GM19438 (cell line): ENCODE results near the gene CLSTN1.

Experiments used
- ATAC-seq: cut with Tn5 transposase; IDR thresholded peaks from one replicate; pipeline ENCODE4 v1.9.1; 2021; ENCODE audit warnings: low read depth; ENCODE audit not compliant: unreplicated experiment

CLSTN1 gene

DNA sequence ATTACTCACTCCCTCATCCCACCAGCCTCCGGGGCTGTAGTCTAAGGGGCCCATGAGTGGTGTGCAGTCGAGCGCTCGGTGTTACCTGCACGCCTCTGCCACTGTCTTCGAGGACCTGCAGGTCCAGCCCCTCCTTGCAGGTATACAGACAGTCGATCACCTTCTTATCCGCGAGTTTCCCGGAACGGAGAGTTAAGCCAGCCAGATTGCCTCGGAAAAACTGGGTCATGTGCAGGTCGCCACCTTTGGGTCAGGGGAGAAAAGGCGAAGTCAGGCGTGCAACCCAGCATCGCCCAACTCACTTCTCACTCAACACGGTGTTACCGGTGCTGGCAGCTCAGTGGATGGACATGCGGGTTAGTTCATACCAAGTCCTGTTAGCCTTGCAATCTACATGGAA is 88.0 kb downstream of the CLSTN1 start:
- no peak for ATAC-seq

DNA sequence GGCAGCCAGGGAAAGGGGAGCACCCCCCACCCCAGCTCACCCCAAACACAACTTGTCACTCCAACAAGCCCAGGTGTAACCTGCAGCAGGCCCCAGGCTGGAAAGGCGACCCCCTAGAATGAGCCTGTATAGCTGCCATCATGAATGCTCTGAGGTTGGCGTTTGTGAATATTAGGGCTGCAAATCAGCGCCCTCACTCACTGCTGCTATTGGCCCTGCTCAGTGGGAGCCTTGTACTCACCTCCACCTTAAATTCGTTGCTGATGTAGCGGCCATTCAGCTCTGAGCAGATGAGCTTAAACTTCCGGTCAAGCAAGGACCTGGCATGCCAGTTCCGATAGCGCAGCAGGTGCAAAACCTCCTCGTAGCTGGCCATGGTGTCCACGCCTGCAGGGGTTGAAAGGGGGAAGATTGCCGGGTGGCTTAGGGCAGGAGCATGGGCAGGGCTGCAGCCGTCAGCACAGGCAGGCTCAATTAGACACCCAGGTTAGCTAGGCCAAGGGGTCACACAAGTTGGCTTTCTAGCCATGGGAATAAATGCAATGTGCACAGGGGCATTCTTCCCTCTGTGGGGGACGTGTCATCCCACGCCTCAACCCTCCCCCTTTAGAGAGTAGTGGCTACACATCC is 90.5 kb downstream of the CLSTN1 start:
- ATAC-seq, result no peak

DNA sequence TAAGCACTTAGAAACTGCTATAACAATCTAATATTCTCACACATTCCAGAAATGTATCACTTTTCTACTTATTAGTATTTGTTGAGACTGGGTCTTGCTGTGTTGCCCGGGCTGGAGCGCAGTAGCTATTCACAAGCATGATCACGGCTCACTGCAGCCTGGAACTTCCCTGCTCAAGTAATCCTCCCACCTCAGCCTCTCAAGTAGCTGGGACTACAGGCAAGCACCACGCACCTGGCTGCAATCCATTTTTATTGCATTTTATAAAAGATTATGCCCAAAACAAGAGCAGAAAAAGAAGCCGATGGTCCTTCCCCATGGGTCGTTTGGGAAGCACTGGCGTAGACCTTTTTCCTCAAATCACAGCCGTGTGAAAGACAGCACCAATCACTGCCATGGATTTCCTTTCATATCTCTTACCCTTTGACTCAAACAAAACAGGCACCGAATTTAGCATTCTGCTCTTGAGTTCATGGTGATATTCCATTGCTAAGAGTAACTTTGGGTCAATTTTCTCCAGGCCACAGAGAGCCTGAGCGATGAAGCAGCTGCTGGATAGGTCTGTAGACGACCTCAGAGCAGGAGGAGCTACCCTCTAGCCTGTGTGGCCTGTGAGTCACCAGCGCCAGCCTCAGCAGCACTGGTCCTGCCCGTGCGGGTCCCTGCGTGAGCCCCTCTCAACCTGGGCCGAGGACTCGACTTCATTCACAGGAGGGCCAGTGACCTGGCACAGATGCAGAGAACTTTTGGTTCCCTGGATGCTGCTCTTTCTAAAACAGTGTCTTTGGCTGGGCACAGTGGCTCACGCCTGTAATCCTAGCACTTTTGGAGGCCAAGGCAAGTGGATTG is 91.4 kb downstream of the CLSTN1 start:
- ATAC-seq, result no peak

DNA sequence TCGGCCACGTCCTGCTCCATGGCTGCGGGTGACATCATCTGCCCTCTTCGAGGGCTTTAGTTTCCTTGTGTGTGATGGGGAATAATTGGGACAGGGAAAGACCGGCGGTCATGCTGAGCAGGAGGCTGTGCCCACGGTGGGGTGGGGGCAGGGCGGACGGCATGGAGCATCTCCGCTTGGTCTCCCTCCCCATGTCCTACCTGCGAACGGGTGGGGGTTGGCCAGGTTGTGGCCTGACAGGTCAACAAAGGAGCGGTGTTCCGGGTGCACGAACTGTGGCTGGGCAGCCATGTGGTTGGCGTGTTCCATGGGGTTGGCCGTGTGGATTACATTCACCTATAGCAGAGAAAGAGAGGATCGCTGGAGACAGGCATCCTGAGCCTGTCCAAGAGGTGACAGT is 92.2 kb downstream of the CLSTN1 start:
- ATAC-seq, result no peak

DNA sequence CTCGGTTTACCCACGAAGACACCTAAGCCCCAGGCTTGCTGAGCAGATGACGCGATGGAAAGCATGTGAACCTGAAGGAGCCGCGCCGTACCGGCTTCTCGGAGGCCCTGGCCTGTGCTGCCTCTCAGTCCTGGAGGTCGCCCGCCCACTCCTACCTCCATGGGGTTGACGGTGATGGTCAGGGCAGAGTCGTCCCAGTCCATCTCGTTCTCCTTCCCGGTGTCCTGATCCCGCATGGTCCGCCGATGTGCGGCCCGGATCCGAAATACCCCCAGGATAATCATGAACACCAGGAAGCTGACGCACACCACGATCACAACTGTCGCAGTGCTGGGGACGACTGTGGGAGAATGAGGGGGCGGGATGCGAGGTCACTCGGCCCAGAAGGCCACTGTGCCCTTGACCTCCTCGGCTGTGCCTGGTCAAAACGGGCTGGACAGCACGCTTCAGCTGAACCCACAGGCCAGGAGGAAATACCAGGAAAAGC is 92.7 kb downstream of the CLSTN1 start:
- no peak for ATAC-seq

DNA sequence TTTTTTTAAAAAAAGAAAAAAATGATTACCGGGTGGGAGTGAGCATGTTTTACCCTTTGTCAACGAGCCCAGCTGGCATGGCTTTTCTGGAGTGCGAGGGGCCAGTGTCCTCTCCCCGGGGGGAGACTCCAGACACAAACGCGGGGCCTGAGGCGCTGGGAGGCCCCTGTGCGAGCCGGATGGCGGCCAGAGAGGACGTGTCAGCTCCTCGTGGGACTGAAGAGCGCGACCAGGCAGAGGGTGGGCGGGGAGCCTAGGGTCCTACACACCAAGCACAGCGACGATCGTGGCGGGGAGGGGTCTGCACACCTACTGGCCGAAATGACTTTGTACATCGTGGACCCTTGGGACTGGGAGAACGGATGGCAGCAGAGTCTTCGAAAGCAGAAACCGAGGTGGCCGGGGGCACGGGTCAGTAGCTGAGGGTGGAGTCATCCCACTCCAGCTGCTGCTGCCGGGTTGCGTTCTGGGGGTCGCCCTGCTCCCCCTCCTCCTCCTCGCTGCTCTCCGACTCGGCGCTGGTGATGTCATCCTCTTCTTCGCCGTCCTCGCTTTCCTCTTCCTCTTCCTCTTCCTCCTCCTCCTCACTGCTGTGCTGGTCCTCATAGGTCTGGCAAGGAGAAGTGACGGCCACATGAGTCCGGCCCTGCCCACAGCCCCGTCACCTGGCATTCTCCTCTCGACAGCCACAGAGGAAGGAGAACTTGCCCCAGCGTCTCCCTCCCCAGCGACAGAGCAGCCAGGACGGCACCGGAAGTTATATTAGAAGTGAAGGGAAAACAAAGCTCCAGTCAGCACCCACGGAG is 93.5 kb downstream of the CLSTN1 start:
- no peak for ATAC-seq

DNA sequence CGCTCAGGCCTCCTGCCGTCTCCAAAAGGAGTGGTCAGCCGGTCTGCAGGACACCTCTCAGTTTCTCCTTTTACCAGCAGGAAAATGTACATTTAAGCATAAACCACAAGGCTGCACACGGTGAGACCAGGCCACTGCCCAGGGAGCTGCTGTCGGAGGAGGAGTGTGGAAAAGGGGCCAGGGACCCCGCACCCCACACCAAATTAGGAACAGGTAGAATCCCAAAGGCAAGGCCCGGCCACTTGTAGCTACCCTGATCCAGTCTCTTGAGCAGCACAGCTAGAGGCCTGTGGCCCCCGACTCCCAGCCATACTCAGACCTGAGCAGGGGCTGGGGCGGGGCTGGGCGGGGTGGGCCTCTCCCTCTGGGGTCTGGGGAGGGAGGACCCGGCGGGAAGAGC is 94.2 kb downstream of the CLSTN1 start:
- no peak for ATAC-seq

DNA sequence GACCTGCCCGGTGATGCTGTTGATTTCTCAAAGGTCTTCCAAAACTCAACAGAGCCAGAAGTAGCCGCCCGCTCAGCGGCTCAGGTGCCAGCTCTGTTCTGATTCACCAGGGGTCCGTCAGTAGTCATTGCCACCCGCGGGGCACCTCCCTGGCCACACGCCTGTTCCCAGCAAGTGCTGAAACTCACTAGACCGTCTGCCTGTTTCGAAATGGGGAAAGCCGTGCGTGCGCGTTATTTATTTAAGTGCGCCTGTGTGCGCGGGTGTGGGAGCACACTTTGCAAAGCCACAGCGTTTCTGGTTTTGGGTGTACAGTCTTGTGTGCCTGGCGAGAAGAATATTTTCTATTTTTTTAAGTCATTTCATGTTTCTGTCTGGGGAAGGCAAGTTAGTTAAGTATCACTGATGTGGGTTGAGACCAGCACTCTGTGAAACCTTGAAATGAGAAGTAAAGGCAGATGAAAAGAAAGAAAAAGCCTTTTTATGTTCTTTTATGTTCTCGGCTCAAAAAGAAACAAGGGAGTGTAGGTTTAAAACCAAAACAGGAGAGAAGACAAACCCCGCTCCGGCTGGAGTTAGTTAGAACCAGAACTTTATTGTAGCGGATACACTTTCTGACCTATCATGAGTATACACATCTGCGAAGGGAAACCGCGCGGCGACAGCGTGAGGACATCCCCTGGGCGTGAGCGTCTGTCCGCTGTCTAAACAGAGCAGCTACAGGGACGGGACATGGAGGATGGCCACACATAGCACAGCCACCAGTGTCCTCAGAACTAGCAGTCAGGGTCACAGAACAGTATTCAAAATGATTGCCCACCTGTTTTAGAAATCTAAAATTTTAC is 95.1 kb downstream of the CLSTN1 start:
- ATAC-seq, result no peak

DNA sequence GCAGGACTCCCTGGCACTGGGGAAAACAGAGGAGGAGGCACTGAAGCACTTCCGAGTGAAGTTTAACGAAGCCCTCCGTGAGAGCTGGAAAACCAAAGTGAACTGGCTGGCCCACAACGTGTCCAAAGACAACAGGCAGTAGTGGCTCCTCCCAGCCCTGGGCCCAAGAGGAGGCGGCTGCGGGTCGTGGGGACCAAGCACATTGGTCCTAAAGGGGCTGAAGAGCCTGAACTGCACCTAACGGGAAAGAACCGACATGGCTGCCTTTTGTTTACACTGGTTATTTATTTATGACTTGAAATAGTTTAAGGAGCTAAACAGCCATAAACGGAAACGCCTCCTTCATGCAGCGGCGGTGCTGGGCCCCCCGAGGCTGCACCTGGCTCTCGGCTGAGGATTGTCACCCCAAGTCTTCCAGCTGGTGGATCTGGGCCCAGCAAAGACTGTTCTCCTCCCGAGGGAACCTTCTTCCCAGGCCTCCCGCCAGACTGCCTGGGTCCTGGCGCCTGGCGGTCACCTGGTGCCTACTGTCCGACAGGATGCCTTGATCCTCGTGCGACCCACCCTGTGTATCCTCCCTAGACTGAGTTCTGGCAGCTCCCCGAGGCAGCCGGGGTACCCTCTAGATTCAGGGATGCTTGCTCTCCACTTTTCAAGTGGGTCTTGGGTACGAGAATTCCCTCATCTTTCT is 96.7 kb downstream of the CLSTN1 start:
- ATAC-seq, result no peak

DNA sequence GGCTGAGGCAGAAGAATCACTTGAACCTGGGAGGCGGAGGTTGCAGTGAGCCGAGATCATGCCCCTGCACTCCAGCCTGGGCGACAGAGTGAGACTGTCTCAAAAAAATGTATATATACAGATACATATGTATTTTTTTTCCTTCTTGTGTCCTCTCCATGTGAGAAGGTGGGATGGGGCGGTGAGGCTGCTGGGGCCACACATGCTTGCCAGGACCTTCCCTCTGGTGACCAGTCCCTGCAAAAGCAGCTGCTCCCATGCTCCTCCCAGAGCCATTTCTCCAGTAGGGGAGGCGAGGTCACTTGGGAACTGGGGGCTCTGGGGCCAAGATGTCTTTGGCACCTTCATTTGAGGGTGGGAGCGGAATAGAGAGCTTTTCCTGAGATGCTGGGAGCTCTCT is 97.4 kb downstream of the CLSTN1 start:
- ATAC-seq, result no peak

DNA sequence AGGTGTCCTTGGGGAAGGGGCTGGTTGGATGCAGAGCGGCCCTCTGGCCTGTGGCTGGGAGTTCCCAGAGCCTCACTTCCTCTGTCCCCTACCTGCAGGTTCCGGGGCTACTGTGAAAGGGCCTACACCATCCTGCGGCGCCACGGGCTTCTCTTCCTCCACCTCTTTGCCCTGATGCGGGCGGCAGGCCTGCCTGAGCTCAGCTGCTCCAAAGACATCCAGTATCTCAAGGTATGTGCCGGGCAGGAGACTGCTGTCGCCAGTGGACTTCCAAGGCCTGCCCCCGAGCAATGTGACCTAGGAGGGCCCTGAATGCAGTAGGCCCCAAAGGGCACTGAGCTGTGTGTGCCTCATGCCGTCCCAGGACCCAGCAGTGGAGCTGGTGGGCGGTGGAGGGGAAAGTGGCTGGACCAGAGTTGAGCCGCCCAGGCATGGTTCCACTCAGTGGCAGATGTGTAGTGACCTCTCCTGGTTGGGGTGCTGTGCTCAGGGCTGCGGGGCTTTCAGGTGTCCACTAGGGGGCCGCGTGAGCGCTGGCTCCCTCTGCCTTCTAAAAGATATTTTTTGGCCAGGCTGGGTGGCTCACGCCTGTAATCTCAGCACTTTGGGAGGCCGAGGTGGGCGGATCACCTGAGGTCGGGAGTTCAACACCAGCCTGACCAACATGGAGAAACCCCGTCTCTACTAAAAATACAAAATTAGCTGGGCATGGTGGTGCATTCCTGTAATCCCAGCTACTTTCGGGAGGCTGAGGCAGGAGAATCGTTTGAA is 98.9 kb downstream of the CLSTN1 start:
- ATAC-seq, result no peak

DNA sequence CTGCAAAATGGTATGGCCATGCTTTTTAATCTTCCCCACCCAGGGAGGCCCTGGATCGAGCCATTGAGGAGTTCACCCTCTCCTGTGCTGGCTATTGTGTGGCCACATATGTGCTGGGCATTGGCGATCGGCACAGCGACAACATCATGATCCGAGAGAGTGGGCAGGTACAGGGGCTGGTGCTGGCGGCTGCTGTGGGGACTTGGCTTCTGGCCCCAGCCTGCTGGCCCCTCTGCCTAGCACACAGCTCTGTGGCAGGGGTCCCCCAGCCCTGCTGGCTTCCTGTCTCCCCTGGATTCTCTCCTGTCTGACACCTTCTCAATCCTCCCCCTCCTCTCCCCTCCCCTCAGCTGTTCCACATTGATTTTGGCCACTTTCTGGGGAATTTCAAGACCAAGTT is 99.8 kb downstream of the CLSTN1 start:
- ATAC-seq, result no peak

DNA sequence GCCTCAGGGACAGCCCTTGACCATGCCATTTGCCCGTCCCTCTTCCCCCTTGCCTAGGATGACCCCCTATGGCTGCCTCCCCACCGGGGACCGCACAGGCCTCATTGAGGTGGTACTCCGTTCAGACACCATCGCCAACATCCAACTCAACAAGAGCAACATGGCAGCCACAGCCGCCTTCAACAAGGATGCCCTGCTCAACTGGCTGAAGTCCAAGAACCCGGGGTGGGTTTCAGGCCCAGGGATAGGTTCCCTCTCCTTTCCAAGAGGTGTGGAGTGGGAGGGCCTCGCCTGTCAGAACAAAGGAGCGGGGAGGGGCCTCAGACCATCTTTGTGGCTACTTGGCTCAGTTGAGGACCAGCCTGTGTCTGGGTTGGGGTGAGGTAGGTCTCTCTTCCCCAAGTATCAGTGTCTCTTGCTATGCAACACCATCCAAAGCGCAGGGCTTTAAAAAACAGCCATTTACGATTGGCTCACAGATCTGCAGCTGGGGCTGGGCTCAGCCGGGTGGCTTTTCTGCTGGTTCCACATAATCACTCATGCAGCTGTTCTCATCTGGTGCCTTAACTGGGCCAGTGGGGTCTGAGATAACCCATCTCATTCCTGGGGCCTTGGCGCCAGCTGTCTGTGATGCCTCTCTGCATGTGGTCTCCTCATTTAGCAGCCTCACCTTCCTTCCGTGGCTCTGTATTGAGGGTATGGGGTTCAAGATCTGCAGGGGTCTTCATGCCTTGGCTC is 100.5 kb downstream of the CLSTN1 start:
- ATAC-seq, result no peak

DNA sequence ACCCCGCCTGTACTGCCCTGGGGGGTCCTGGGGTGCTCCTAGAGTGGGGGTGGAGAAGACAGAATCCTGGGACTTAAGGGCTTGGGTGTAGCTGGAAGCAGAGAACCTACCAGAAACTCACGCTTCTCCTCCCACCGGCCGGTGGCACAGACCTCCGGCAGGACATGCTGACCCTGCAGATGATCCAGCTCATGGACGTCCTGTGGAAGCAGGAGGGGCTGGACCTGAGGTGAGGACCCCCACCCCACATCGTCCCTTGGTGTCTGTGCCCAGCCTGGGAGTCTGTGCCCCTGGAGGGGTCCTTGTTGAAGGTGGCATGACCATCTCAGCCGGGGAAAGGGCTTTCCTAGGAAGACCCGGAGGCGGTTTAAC is 101.4 kb downstream of the CLSTN1 start:
- ATAC-seq, result no peak

DNA sequence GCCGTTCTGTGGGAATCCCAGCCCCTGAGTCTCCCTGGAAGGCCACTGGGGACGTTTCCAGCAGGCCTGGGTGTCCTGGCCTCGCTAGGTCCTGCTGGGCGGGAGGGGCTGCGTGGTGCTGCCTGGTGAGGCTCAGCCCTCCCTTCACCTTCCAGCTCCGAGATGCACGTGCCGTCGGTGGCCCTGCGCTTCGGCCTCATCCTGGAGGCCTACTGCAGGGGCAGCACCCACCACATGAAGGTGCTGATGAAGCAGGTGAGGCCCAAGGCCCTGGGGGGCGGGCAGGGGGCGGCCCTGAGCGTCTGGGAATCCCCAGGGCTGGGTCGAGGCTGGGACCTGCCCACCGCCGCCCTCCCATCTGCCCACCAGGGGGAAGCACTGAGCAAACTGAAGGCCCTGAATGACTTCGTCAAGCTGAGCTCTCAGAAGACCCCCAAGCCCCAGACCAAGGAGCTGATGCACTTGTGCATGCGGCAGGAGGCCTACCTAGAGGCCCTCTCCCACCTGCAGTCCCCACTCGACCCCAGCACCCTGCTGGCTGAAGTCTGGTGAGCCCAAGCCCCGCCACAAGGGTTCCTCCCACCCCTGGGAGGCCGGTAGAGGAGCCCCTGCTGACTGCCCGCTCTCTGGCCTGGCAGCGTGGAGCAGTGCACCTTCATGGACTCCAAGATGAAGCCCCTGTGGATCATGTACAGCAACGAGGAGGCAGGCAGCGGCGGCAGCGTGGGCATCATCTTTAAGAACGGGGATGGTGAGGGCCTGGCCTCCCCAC is 102.0 kb downstream of the CLSTN1 start:
- no peak for ATAC-seq

DNA sequence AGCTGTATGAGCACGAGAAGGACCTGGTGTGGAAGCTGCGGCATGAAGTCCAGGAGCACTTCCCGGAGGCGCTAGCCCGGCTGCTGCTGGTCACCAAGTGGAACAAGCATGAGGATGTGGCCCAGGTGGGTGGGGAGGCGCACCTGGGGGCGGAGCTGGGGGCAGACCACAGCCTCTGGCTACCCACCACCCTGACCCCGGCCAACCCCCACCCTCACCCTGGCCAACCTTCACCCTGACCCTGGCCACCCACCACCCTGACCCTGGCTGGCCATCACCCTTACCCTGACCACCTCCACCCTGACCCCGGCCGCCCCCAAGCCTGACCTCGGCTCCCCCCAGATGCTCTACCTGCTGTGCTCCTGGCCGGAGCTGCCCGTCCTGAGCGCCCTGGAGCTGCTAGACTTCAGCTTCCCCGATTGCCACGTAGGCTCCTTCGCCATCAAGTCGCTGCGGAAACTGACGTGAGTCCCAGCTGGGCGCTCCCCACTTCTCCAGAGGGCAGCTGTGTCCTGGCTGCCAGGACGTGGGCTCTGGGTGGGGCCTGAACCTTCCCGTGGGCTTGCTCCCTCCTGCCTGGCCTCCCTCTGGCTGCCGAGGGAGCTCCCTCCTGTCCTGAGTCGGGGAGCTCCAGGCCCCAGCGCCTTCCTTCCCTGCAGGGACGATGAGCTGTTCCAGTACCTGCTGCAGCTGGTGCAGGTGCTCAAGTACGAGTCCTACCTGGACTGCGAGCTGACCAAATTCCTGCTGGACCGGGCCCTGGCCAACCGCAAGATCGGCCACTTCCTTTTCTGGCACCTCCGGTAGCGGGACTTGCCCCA is 102.8 kb downstream of the CLSTN1 start:
- no peak for ATAC-seq
